Measurements from ENCODE around the gene SBF1.

SBF1 gene

GRCh38 chr22:50505776-50506610, 31.2 kb upstream of the SBF1 start:
- H3K4me3 ChIP-seq (ENCODE audit: control insufficient read depth, low read depth, low read length) = peak overlapping the region; percentile 95
- no peak for TF ChIP-seq CTCF (conservative IDR thresholded peaks at IDR 0.05; ENCODE audit: control insufficient read depth, insufficient read depth, low read depth, low read length)

GRCh38 chr22:50505276-50505775, 30.5 kb upstream of the SBF1 start:
- TF ChIP-seq CTCF (conservative IDR thresholded peaks at IDR 0.05; ENCODE audit: control insufficient read depth, insufficient read depth, low read depth, low read length) = no peak
- DNase-seq (ENCODE audit: low read depth) = no peak
- H3K4me3 ChIP-seq (ENCODE audit: control insufficient read depth, low read depth, low read length) = no peak overlapping the region

More at GRCh38 chr22:50505776-50506610, 31.2 kb upstream of the SBF1 start:
- DNase-seq (ENCODE audit: low read depth) = no peak

GRCh38 chr22:50504369-50505211, 29.8 kb upstream of the SBF1 start:
- DNase-seq (ENCODE audit: low read depth) = no peak
- no peak for TF ChIP-seq CTCF (conservative IDR thresholded peaks at IDR 0.05; ENCODE audit: control insufficient read depth, insufficient read depth, low read depth, low read length)
- H3K4me3 ChIP-seq (ENCODE audit: control insufficient read depth, low read depth, low read length) = no peak overlapping the region

GRCh38 chr22:50503475-50504145, 28.8 kb upstream of the SBF1 start:
- H3K4me3 ChIP-seq (ENCODE audit: control insufficient read depth, low read depth, low read length) = no peak overlapping the region
- DNase-seq (ENCODE audit: low read depth) = no peak
- TF ChIP-seq CTCF (conservative IDR thresholded peaks at IDR 0.05; ENCODE audit: control insufficient read depth, insufficient read depth, low read depth, low read length) = no peak

GRCh38 chr22:50502628-50503474, 28.0 kb upstream of the SBF1 start:
- no peak overlapping the region for H3K4me3 ChIP-seq (ENCODE audit: control insufficient read depth, low read depth, low read length)
- no peak for DNase-seq (ENCODE audit: low read depth)
- TF ChIP-seq CTCF (conservative IDR thresholded peaks at IDR 0.05; ENCODE audit: control insufficient read depth, insufficient read depth, low read depth, low read length) = no peak

Data from fibroblast of mammary gland (primary cell).